ENCODE data around the gene EPN1.

Gene EPN1

DNA sequence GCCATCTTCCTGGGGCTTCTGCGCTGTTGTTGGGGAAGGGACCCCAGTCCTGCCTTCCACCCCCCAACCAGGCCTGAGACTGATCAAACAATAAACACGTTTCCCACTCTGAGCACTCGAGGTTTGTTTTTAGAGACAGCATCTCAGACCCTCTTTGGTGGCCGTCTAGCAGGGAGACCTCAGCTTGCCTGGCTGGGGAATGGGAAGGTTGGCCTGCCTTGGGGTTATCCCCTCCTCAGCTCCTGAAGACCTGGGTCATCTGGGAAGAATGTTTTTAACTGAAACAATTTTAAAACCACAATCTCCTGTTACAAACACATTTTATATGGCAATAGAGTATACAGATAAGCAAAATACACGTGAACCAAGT, 29.5 kb upstream of the EPN1 start:
- no peak overlapping the region for H3K27ac ChIP-seq
- no peak for DNase-seq (ENCODE audit: low read depth, low spot score)

DNA sequence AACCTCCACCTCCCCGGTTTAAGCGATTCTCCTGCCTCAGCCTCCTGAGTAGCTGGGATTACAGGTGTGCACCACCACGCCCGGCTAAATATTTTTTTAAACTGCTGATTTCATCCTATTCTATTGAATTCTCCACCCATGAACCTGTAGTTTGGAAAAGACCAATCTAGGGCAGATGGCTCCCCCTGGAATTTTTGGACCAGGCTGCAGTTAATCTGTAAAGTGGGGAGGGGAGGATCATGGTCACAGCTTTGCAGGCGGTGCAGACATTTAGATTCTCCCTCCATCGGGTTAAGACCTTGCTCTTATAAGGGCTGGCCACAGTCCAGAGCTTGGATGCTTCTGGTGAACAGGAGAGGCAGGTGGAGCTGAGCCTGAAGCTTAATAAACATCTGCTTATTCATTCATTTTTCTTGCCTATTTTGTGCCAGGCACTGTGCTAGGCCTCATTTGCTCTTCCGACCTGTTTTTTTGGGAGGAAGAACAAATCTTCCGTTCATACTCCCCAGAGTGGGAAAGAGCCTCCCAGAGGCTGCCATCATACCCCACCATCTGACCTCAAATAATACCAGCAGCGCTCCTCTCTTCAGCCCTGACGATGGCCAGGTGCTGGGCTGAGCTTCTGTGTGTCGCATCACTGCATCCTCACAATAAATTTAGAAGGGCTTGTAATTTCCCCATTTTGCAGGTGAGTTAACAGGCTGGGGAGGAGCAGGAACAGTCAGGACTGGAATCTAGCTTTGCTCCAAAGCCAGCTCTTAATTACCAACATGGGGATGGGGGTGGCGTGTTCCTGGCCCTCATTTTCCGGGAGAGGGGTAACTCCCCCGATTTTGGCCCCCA, 27.9 kb upstream of the EPN1 start:
- no peak for DNase-seq (ENCODE audit: low read depth, low spot score)
- peak overlapping the region; percentile 40 for H3K27ac ChIP-seq

DNA sequence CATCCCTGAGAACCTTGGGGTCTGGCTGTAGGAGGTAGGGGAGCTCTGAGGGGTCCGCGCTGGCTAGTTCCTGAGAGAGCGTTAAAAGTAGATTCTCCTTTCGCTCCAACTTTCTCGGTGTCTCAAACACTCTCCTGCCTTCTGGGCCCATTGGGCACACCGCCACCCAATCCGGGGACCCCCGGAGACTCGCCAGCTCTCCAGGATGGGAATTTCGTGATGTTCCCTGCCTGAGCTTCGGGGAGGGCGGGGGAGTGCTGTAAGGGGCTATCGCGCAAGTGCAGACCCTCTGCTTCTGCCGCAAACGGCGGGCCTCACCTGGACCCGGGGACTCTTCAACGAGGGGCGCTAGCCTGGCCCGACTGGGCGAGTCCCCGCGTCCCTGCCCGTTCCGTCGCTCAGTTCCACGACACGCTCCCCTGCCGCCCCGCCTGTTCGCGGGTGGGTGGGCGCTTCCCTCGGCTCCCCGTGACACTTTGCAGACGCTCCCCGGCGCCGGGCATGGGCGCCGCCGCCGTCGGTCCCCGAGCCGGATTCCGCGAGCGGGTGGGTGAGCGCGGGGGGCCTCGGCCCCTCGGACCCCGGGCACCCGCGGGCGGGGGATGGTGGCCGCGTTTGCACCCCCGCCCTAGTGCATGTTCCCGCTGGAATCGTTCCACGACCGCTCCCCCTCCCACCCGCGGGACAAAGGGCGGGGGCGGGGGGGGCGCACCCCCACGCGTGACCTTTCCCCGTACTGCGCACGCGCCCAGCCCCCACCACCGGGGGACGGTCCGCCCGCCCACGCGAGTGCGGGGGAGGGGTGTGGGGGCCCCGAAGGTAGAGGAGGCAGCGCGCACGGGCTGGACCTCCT, 27.1 kb upstream of the EPN1 start, which contains the start of gene CCDC106:
TSS of gene CCDC106 (plus strand) at position 481 of the 853 bp plus-strand sequence. CDS start 835 bp downstream, outside the sequence.
- DNase-seq (ENCODE audit: low read depth, low spot score) = no peak
- peak within 1 kb of the TSS; percentile 40 for H3K27ac ChIP-seq

DNA sequence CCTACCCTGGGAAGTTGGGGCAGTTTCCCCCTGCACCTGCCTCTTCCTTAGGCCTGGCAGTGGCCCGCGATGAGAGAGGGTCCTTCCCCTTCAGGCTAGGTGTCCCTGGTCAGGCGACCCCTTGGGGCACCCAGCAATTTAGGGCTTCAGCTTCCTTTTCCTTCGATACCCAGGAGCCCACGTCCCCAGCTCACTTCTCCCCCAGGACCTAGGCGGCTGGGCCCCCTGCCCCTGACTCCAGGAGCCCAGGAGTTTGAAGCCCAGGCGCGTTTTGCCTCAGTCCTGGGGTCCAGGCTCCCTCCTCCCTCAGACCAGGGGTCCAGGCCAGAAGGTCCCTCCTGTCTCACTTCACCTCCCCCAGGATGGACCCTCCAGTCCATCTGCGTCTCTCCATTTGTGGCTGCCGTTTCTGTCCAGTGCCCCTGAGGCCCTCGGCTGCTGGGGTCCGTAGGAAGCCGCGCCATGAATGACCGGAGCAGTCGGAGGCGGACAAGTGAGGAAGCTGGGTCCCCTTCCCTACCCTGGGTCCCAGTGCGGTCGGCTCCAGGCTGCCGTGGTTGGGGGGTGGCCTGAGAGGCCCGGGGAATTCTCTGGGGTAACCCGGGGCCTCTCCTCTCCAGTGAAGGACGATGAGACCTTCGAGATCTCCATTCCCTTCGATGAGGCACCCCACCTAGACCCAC, 26.3 kb upstream of the EPN1 start:
- no peak overlapping the region for H3K27ac ChIP-seq
- no peak for DNase-seq (ENCODE audit: low read depth, low spot score)

DNA sequence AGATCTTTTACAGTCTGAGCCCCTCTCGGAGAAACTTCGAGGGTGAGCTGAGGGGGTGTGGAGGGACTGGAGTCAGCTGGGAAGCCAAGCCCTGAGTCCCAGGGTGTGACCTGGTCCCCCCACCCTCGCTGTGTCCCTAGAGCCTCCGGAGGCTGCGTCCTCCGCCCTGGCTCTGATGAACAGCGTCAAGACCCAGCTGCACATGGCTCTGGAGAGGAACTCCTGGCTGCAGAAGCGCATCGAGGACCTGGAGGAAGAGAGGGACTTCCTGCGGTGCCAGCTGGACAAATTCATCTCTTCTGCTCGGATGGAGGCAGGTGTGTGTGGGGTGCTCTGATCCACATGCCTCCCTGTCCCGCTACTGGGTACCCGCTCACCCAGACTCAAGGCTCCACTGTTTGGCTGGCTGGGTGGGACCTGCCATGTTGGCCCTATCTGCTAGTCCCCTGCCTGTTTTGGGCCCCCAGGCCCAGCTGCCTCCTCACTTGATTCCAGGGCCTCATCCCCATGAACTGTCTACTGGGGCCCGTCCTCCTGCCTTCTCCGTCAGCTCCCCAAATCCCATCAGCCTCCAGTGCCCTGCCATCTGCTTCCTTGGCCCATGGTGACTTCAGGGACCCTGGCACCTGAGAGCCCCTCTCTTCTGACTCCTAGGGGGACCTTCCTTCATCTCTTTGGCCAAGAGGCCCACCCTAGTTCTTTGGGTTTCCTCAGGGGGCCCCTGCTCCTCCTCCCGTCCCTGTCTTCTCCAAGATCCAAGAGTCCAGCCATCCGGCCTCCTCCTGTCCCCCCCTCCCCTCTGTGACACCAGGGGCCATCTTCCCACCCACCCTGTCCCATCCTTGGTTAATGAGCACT, 25.5 kb upstream of the EPN1 start:
- no peak for DNase-seq (ENCODE audit: low read depth, low spot score)
- no peak overlapping the region for H3K27ac ChIP-seq

DNA sequence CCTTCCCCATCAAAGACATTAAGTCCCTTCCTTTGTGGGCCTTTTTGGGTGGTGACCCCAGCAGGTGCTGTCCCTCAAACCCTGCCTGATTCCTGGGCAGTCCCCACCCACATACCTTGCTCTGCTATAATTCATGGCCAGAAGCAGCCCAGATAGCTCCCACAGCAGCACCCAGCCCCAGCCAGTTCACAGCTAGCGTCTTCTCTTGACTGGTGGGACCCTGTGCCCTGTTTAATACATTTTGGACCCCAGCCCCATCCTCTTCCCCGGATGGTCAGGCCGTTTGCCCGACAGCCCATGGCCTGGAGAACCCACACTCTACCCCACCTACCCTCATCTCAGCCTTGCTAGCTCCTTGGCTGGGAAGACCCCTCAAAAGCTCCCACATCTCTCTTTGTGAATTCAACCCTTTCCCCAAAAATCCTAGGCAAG, 24.9 kb upstream of the EPN1 start:
- DNase-seq (ENCODE audit: low read depth, low spot score) = no peak
- no peak overlapping the region for H3K27ac ChIP-seq

DNA sequence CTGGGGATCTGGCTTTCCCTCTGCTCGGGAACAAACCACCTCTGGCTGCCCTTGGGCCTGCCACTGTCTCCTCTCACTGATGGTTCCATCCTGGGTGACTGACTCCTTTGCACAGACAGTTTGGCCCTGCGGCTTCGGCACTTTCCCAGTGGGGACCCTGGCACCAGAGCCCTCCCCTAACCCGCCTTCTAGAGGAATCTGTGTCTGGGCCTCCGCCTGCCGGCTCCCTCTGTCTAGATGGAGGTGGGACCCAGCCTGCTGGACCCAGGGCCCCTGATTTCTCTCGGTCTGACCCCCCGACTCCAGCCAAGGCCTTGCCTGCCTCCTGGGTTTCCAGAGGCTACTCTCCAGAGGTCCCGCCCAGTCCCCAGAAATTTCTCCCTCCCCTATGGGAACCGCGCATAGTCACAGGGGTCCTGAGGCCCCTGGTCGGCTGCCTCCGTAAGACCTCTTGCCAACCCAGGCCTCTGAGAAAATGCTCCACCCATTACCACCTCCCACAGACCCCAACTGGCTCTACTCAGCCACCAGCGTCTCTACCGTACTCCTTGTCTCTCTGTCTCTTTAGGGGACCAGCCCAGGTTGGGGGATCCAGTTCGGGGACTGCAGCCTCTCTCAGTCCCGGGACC, 24.3 kb upstream of the EPN1 start:
- no peak for DNase-seq (ENCODE audit: low read depth, low spot score)
- no peak overlapping the region for H3K27ac ChIP-seq

DNA sequence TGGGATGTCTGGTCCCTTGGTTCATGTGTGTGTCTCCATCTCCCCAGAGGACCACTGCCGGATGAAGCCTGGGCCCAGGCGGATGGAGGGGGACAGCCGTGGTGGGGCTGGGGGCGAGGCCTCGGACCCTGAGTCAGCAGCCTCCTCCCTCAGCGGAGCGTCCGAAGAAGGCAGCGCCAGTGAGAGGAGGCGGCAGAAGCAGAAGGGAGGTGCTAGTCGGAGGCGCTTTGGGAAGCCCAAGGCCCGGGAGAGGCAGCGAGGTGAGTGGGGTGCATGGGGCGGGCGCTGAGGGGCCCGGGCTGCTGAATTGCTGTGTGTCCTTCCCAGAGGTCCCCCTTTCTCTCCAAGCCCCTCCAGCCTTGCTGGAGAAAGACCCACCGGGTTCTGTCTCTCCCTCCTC, 23.8 kb upstream of the EPN1 start:
- no peak overlapping the region for H3K27ac ChIP-seq
- DNase-seq (ENCODE audit: low read depth, low spot score) = no peak

DNA sequence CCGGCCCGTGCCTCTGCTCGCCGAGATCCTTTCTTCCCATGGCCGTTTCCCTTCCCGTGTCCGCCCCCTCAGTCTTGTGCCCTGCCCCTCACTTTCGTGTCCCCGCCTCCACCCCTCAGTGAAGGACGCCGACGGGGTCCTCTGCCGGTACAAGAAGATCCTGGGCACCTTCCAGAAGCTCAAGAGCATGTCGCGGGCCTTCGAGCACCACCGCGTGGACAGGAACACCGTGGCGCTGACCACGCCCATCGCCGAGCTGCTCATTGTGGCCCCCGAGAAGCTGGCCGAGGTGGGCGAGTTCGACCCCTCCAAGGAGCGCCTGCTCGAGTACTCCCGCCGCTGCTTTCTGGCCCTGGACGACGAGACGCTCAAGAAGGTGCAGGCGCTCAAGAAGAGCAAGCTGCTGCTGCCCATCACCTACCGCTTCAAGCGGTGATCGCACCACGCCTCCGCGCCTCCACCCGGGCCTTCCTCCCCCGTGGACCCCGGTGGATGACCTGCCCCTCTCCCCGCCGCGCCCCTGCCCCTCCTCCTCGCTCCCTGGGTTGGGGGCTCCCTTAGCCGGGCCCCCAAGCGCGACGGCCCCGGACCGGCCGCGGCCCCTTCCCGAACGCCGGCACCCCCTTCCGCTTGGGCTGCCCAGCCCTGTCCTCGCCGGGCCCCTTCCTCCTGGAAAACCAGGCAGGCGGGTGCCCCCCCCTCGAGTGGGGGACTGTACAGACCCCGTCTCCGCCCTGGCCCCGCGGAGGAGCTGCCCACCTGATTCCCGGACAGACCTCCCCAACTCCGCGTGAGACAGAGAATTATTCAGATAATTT, 22.5 kb upstream of the EPN1 start:
- DNase-seq (ENCODE audit: low read depth, low spot score) = no peak
- H3K27ac ChIP-seq = no peak overlapping the region

DNA sequence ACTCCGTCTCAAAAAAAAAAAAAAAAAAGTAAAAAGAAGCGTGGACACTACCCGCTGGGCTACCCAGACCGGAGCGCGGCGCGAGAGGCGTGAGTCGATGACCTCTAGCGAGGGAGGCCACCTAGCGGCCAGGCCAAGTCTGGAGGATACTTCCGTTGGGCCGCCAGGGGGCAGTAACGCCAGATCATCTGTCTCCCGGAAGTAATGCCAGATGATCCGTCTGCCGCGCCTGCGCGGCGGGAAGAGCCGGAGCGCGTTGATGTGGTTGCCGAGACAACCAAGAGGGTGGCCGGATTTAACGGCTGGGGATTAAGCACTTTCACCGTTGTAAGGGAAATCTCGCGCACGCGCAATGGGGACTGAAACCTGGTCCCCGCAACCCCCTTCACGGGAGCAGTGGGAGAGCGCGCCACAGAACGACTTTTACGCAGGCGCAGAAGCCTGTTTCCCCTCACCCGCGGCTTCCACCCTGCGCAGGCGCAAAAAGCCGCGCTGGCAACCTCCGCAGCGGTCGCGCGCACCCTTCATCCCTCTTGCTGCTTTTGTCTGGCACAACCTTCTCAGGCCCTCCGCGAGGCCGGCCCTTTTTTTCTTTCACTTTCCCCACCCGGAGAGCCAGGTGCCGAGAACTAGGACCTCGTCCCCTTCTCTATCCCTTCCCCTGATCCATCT, 21.2 kb upstream of the EPN1 start:
- peak overlapping the region; percentile 98 for H3K27ac ChIP-seq
- DNase-seq (ENCODE audit: low read depth, low spot score) = peak; percentile 89

DNA sequence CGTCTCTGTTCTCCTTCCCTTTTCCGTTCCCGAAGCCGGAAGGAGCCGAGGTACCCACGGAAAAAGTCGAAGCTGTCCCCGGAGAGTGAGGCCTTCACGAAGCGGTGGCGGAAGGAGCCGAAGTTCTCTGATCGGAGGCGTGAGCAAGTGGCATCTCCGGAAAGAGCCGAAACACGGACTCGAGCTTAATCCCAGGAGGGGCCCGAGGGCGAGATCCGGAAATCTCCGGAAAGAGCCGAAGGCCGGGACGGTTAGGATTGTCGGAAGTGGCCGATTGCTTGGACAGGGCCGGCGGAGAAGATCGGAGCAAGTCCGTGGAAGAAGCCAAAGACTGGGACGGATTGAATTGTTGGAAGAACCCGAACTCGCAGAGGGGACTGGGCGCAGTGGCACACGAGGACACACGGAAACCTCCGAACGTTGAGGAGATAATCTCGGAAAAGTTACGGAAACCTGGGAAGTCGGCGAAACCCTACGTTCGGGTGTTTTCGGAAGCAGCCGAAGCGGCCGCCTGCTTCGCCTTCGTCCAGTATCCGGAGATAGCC, 20.6 kb upstream of the EPN1 start:
- peak; percentile 95 for DNase-seq (ENCODE audit: low read depth, low spot score)
- H3K27ac ChIP-seq = peak overlapping the region; percentile 98

DNA sequence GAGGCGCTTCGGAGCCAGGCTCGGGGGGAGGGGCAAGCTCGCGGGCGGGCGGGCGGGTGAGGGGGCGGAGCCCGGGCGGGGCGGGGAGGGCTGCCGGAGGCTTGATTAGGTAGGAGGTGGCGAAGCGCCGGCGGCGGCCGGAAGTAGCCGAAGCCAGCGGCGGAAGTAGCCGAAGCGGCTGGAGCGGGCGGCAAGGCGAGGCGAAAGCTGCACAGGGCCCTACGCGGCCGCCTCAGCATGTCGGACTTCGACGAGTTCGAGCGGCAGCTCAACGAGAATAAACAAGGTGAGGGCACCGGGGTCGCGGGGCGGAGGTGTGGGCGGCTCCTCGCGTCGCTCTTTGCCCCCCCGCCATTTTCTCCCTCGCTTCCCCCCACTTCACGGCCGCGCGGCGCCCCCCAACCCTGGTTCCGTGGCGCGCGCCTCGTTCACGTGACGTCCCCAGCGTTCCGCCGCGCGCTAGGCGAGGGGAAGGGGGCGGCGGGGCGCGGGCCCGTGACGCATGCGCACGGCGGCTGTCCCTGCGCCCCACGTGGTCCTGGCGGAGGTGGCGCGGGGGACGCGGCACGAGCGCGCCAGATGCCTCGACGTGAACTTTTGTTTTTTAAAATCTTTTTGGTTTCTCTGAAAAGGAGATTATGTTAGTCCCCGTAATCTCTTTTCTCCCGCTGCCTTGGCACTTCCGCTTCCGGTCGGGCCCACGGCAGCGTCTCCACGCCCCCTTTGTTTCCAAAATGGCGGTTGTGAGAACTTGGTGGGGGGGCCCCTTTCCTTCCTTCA, 20.0 kb upstream of the EPN1 start, which contains the start of gene U2AF2:
TSS of gene U2AF2 (plus strand) at position 168 of the 780 bp plus-strand sequence. CDS start at position 238, 70 bp downstream.
- DNase-seq (ENCODE audit: low read depth, low spot score) = no peak
- peak within 1 kb of the TSS; percentile 98 for H3K27ac ChIP-seq

DNA sequence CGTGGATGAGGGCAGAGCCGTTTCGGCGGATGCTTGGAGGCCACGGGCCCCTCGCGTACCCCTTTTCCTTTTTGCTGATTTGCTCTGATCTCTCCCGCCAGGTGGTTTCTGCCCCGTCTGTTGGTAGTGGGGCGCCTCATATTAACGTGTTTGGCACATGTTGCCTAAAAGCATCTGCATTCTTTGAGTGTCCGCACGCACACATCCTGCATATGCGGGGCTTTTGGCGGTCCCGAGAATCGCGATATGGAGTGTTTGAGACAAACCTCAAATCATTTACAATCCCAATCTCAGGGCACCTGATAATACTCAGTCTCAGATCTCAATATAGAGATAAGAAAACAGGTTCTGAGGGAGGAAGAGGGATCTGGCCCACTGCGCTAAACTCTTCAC, 19.4 kb upstream of the EPN1 start:
- DNase-seq (ENCODE audit: low read depth, low spot score) = no peak
- H3K27ac ChIP-seq = peak overlapping the region; percentile 98

DNA sequence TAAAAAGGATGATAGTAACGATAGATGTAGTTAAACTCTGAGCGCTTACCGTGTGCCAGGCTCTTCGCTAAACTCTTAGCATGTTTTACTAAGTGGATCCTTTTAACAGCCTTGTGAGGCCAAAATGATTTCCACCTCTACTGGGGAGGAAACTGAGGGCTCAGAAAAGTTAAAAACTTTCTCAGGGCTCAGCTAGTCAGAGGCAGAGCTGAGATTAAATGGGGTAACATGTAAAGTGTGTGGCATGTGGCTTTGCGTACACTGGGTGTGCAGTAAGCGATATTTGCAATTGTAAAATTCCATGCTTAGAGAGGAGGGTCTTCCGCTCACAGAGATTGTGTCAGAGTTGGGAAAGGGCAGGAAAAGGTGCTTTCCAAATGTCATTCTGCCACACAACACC, 18.5 kb upstream of the EPN1 start:
- DNase-seq (ENCODE audit: low read depth, low spot score) = no peak
- no peak overlapping the region for H3K27ac ChIP-seq

DNA sequence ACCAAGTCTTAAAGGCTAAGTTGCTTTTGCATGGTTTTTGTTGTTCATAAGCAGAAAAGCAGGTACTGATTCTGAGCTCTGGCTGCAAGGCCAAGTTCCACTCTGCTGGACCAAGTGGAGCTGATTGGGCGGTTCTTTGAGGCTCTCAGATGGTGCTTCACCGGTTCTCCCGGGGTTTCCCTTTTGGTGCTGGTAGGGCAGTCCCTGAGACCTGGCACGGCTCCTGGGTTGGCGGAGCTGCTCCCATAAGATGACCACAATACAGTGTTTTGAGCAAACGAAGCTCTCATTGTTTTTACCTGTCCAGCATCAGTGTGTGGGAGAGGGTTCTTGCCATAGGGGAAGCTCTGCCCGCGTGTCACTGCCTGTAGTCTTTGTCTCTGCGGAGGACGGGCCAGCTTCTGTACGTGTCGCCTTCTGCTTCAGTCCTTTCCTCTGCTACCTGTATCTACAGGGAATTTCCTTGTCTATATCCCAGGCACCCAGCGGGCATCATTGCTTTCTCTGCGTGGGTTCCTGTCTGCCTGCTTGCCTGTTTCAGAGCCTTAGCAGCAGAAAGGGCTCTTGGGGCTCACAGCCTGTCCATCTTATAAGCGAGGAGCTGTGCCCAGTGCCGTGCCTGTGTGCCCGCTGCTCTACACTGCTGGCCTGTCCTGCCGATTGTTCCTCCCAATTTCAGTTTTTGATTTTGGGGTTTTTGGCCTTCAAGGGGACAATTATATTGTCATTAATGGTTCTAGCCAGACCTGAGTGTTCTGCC, 17.9 kb upstream of the EPN1 start:
- no peak for DNase-seq (ENCODE audit: low read depth, low spot score)
- H3K27ac ChIP-seq = no peak overlapping the region

DNA sequence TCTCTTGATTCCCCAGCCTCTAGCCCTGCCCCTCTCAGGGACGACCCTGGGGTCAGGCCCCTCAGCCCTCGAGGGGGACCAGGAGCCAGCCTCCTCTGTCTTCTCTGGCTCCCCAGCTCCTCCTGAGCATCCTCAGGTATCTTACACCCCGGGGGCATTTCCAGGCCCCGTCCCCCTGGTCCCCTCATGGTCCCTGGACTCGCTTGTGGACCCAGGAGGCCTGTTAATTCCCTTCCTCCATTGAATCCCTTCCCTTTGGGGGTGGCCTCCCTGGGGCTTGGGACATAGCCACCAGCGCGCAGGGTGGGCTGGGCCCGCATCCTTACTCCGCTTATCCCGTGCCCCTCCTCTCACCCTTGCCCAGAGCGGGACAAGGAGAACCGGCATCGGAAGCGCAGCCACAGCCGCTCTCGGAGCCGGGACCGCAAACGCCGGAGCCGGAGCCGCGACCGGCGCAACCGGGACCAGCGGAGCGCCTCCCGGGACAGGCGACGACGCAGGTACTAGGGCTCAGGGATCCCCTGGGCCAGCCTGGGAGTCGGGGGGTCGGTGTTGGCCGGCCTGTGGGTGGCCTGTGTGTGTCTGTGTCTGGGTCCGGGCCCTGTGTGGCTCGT, 16.1 kb upstream of the EPN1 start:
- no peak overlapping the region for H3K27ac ChIP-seq

More for the DNA sequence above, 16.1 kb upstream of the EPN1 start:
- no peak for DNase-seq (ENCODE audit: low read depth, low spot score)

Data from epithelial cell of prostate (primary cell).